B cell (primary cell): ENCODE data around the gene TMBIM1. TPM values are rescaled to one million over a fixed set of nuclear protein-coding genes. Genes with fewer than 3 reads are reported as not detected.

ENCODE experiments used
- ATAC-seq: fragments of 200-7000 bp; cut with Tn5 transposase; one replicate; pipeline ENCODE4 v1.10.0; 2021; ENCODE audit warnings: low read depth, mild to moderate bottlenecking, moderate number of reproducible peaks, moderate library complexity
- CTCF ChIA-PET: fragments of 350-600 bp; sonication (Branson Sonifier 250); formaldehyde crosslinking; loops from one replicate; lab custom pipeline; 2021; ENCODE audit warnings: antibody characterized with exemption, inconsistent platforms; lab: Charles Lee
- POLR2A ChIA-PET: fragments of 350-600 bp; sonication (Branson Sonifier 250); formaldehyde crosslinking; loops from one replicate; lab custom pipeline; 2021; ENCODE audit warnings: antibody characterized with exemption; lab: Charles Lee
- DNase-seq: peaks from one replicate; pipeline ENCODE4 v3.0.0; 2013
- H2AFZ ChIP-seq: 2 replicates; pipeline ENCODE4 v1.6.1; 2012; ENCODE audit warnings: mild to moderate bottlenecking, low read depth, low read length; ENCODE audit not compliant: insufficient read depth, poor library complexity, severe bottlenecking
- H3K27ac ChIP-seq, 2 donors: 1 replicate in 1 of 2; 2 replicates in 1 of 2; pipeline ENCODE4 v1.5.1; 2012 to 2013; ENCODE audit warnings: low read length in 2 of 2, mild to moderate bottlenecking in 2 of 2, moderate library complexity in 1 of 2
- H3K27me3 ChIP-seq, 4 experiments: fragments of 200-600 bp in 1 of 4; sonication (generic) in 1 of 4; replicated peaks in 1 of 4; 1 replicate in 2 of 4; 2 replicates in 2 of 4; pipeline versions ENCODE4 v1.6.1 to v1.7.0; 2013 to 2016; ENCODE audit warnings: low read length in 3 of 4, mild to moderate bottlenecking in 2 of 4, mixed read lengths in 1 of 4, moderate library complexity in 1 of 4; ENCODE audit not compliant: insufficient read depth in 4 of 4, control insufficient read depth in 3 of 4; ENCODE audit errors: control extremely low read depth in 1 of 4
- H3K36me3 ChIP-seq, 2 experiments: replicated peaks in 1 of 2; 1 replicate in 1 of 2; 2 replicates in 1 of 2; pipeline versions ENCODE4 v1.6.1 to v1.7.1; 2013; ENCODE audit warnings: low read length in 1 of 2; ENCODE audit not compliant: insufficient read depth in 2 of 2, control insufficient read depth in 1 of 2; ENCODE audit errors: control extremely low read depth in 1 of 2, extremely low read depth in 1 of 2
- H3K4me1 ChIP-seq, 2 donors: fragments of 200-600 bp in 1 of 2; sonication (generic) in 1 of 2; 1 replicate in 1 of 2; 2 replicates in 1 of 2; pipeline versions ENCODE4 v1.5.1 to v1.6.1; 2013 to 2017; ENCODE audit warnings: low read length in 2 of 2; ENCODE audit not compliant: control insufficient read depth in 2 of 2, insufficient read depth in 2 of 2
- H3K4me2 ChIP-seq: replicated peaks from 2 replicates; pipeline ENCODE3; 2012; ENCODE audit warnings: mild to moderate bottlenecking, low read depth, low read length; ENCODE audit not compliant: poor library complexity, severe bottlenecking
- H3K4me3 ChIP-seq, 5 experiments: fragments of 200-600 bp in 1 of 5; sonication (generic) in 1 of 5; 1 replicate in 3 of 5; 2 replicates in 2 of 5; pipeline versions ENCODE4 v1.5.1 to v1.7.0; 2011 to 2016; ENCODE audit warnings: low read length in 4 of 5, mild to moderate bottlenecking in 4 of 5, low read depth in 2 of 5, control low read depth in 1 of 5, moderate library complexity in 1 of 5; ENCODE audit not compliant: insufficient read depth in 1 of 5; ENCODE audit errors: control extremely low read depth in 1 of 5, extremely low read depth in 1 of 5
- H3K79me2 ChIP-seq: fragments of 200-600 bp; sonication (generic); one replicate; pipeline ENCODE4 v1.6.0; 2016; ENCODE audit warnings: low read length; ENCODE audit not compliant: control insufficient read depth, insufficient read depth
- H3K9ac ChIP-seq: fragments of 200-600 bp; sonication (generic); 2 replicates; pipeline ENCODE4 v1.6.1; 2017; ENCODE audit warnings: mild to moderate bottlenecking, low read length, moderate library complexity
- H3K9me3 ChIP-seq, 3 donors: one replicate each; pipeline versions ENCODE4 v1.6.1 to v1.7.1; 2013; ENCODE audit warnings: low read length in 2 of 3; ENCODE audit not compliant: control insufficient read depth in 2 of 3, insufficient read depth in 1 of 3; ENCODE audit errors: control extremely low read depth in 1 of 3
- H4K20me1 ChIP-seq: 2 replicates; pipeline ENCODE4 v1.6.0; 2012; ENCODE audit warnings: mild to moderate bottlenecking, low read length; ENCODE audit not compliant: insufficient read depth, control insufficient read depth, poor library complexity, severe bottlenecking
- H3K27ac Mint-ChIP-seq: one replicate; pipeline ENCODE4 v1.8.0; 2021; ENCODE audit warnings: mixed read lengths
- H3K27me3 Mint-ChIP-seq: one replicate; pipeline ENCODE4 v1.8.0; 2021; ENCODE audit warnings: mixed read lengths
- H3K4me1 Mint-ChIP-seq: one replicate; pipeline ENCODE4 v1.8.0; 2021; ENCODE audit warnings: mixed read lengths
- H3K4me3 Mint-ChIP-seq: one replicate; pipeline ENCODE4 v1.8.0; 2021; ENCODE audit warnings: mixed read lengths
- H3K9me3 Mint-ChIP-seq: one replicate; pipeline ENCODE4 v1.8.0; 2022; ENCODE audit warnings: mixed read lengths; ENCODE audit not compliant: insufficient read depth
- CTCF ChIP-seq: fragments of 200-600 bp; IDR thresholded peaks from one replicate; pipeline ENCODE4 v1.8.0; 2022; ENCODE audit warnings: antibody characterized with exemption, mild to moderate bottlenecking
- EZH2 ChIP-seq: IDR thresholded peaks from 2 replicates; pipeline ENCODE4 v1.6.1; 2012; ENCODE audit warnings: borderline replicate concordance, low read depth, mild to moderate bottlenecking, moderate library complexity, low read length; ENCODE audit not compliant: insufficient read depth, poor library complexity, severe bottlenecking
- WGBS: methylation state at CpG from one replicate; pipeline ENCODE4 v1.1.5; 2013; ENCODE audit warnings: missing lambda C conversion rate; ENCODE audit not compliant: insufficient coverage; 5-methylcytosine and 5-hydroxymethylcytosine counted together
- intact Hi-C: fragments of 100-400 bp; cut with micrococcal nuclease; formaldehyde crosslinking; loops from one replicate; pipeline ENCODE4 v1.10.0; 2022
- polyA plus RNA-seq: library from polyadenylated mRNA; depleted of rRNA; stranded (reverse); fragments of >200 nt; gene quantifications from 2 replicates; pipeline ENCODE4 v1.2.3, GENCODE V29; 2012
- total RNA-seq, 2 donors: library from RNA; stranded (reverse); fragments of 120-200 nt in 1 of 2; gene quantifications; 1 replicate in 1 of 2; 2 replicates in 1 of 2; pipeline versions ENCODE4 v1.2.3 to v1.2.4, GENCODE V29; 2013 to 2022

TMBIM1 gene
- total and polyA plus RNA-seq, 2 donors (not counting 1 experiment from before 2014, with no cell fraction given) = 68.7 to 137 TPM

GRCh38 chr2:218269900-218270720, 22.2 kb downstream of the TMBIM1 start, which contains the start of the genes AAMP and PNKD:
Gene AAMP, minus strand, starts transcription at chr2:218270137. Its CDS starts 51 bp downstream, at chr2:218270086.
Gene PNKD, plus strand, starts transcription at chr2:218270519. Its CDS starts 17 bp downstream, at chr2:218270536.
- ChIA-PET CTCF (interaction anchor here (0.7 to 8.0 kb wide), 12 partner anchors 10 to 125 kb away, joined by 3 to 331 read pairs (median 8); partner anchors contain the start of genes ARPC2, CATIP and TMBIM1), POLR2A (interaction anchor here (1.0 to 2.6 kb wide), 11 partner anchors 11 to 130 kb away, joined by 3 to 25 read pairs (median 6); partner anchors contain the start of genes ARPC2 and CTDSP1)
- Mint-ChIP-seq H3K9me3 (no peaks in the 10 kb centered on the region), H3K4me1 (peaks cover 59% of the 10 kb centered on the region), H3K4me3 (peak within 1 kb of the TSS; percentile 84), H3K27me3 (no peaks in the 10 kb centered on the region), H3K27ac (peak within 1 kb of the TSS; percentile 86)
- H3K4me3 ChIP-seq = peak within 1 kb of the TSS; percentile 69 to 99 (median 97)
- no peak for TF ChIP-seq EZH2
- TF ChIP-seq CTCF = no peak
- peaks cover 34% of the 10 kb centered on the region for H4K20me1 ChIP-seq
- ATAC-seq = peak; percentile 83
- peak within 1 kb of the TSS; percentile 87 for H3K9ac ChIP-seq
- peak within 1 kb of the TSS; percentile 91 for H3K4me2 ChIP-seq
- H3K27me3 ChIP-seq = no peaks in the 10 kb centered on the region
- peaks cover 47% of the 10 kb centered on the region for H3K79me2 ChIP-seq
- H3K9me3 ChIP-seq = no peaks in the 10 kb centered on the region
- peak; percentile 100 for DNase-seq
- intact Hi-C loops = loop anchor here (1.0 to 5.0 kb wide), 9 partner anchors 13 to 1327 kb away; partner anchors contain the start of genes ARPC2, BCS1L, CNOT9 and GMPPA
- WGBS = under 1% methylated on average over 60 of the region's 64 CpGs
- H3K4me1 ChIP-seq = peaks cover 36 to 53% of the 10 kb centered on the region in 2 donors
- peaks cover 0 to 47% of the 10 kb centered on the region in 2 experiments for H3K36me3 ChIP-seq
- peak within 1 kb of the TSS; percentile 85 for H2AFZ ChIP-seq
- H3K27ac ChIP-seq = peak within 1 kb of the TSS; percentile 49 to 82
